NOMO-1 (cell line): ENCODE measurements around the gene FGD4.
A peak's percentile ranks its signal among the peaks of the same experiment; 100 is the strongest.

Experiments
- DNase-seq, 2 experiments: peaks; one replicate each; lab custom pipeline; 2025; ENCODE audit not compliant: unreplicated experiment in 2 of 2; lab: John Stamatoyannopoulos, UW

FGD4 gene

GRCh38 chr12:32402170-32402569 lies 2.8 kb downstream of the FGD4 start:
- no peak for DNase-seq

- DNase-seq, result peak; percentile 29 to 72
These were observed 3.6 kb downstream of the FGD4 start for GRCh38 chr12:32402946-32403345.

- no peak for DNase-seq
These were observed 8.4 kb downstream of the FGD4 start for GRCh38 chr12:32407795-32408194.

GRCh38 chr12:32413412-32413811 lies 14.1 kb downstream of the FGD4 start:
- no peak for DNase-seq

GRCh38 chr12:32418221-32418620 lies 18.9 kb downstream of the FGD4 start:
- no peak for DNase-seq

- DNase-seq, result no peak
These were observed 19.7 kb downstream of the FGD4 start for GRCh38 chr12:32418903-32419519.

- DNase-seq, result no peak
These were observed 20.2 kb downstream of the FGD4 start for GRCh38 chr12:32419520-32419960.

- DNase-seq, result no peak
These were observed 21.0 kb downstream of the FGD4 start for GRCh38 chr12:32420356-32420755.

GRCh38 chr12:32423559-32423958 lies 24.2 kb downstream of the FGD4 start:
- no peak for DNase-seq

GRCh38 chr12:32431025-32431424 lies 31.7 kb downstream of the FGD4 start:
- DNase-seq, result no peak

- no peak for DNase-seq
These were observed 36.8 kb downstream of the FGD4 start for GRCh38 chr12:32435921-32436705.

GRCh38 chr12:32437095-32437515 lies 37.7 kb downstream of the FGD4 start:
- no peak for DNase-seq

GRCh38 chr12:32440120-32440865 lies 40.9 kb downstream of the FGD4 start:
- DNase-seq, result no peak

GRCh38 chr12:32443491-32443890 lies 44.1 kb downstream of the FGD4 start:
- no peak for DNase-seq

GRCh38 chr12:32444895-32445294 lies 45.5 kb downstream of the FGD4 start:
- no peak for DNase-seq

- DNase-seq, result no peak
These were observed 46.0 kb downstream of the FGD4 start for GRCh38 chr12:32445356-32445755.

GRCh38 chr12:32446316-32447119 lies 47.2 kb downstream of the FGD4 start:
- no peak for DNase-seq

GRCh38 chr12:32448586-32448985 lies 49.2 kb downstream of the FGD4 start:
- DNase-seq, result no peak

- no peak for DNase-seq
These were observed 51.0 kb downstream of the FGD4 start for GRCh38 chr12:32450363-32450762.

GRCh38 chr12:32450768-32451167 lies 51.4 kb downstream of the FGD4 start:
- DNase-seq, result peak in 1 of 2 experiments; percentile 19

GRCh38 chr12:32451816-32452215 lies 52.5 kb downstream of the FGD4 start:
- no peak for DNase-seq
